Mucosa of descending colon (tissue), 3 donors: ENCODE results near the gene TMPRSS3. TPM values are rescaled to one million over a fixed set of nuclear protein-coding genes. Genes with fewer than 3 reads are reported as not detected.

Experiments used
- ATAC-seq: fragments of 200-7000 bp; cut with Tn5 transposase; one replicate; pipeline ENCODE4 v1.9.1; 2020; ENCODE audit warnings: mild to moderate bottlenecking, moderate library complexity
- DNase-seq, 3 donors: peaks; one replicate each; pipeline ENCODE4 v3.0.0-alpha.2; 2020
- H3K36me3 ChIP-seq: fragments of 200-600 bp; one replicate; pipeline ENCODE4 v1.8.0; 2021; ENCODE audit warnings: low read depth, mild to moderate bottlenecking
- H3K4me1 ChIP-seq: fragments of 200-600 bp; one replicate; pipeline ENCODE4 v1.8.0; 2021; ENCODE audit warnings: low read depth, mild to moderate bottlenecking
- H3K4me3 ChIP-seq: fragments of 200-600 bp; one replicate; pipeline ENCODE4 v1.8.0; 2021; ENCODE audit warnings: mild to moderate bottlenecking
- H3K9me3 ChIP-seq: fragments of 200-600 bp; one replicate; pipeline ENCODE4 v1.8.0; 2021; ENCODE audit warnings: mild to moderate bottlenecking
- CTCF ChIP-seq: fragments of 200-600 bp; IDR thresholded peaks from one replicate; pipeline ENCODE4 v1.8.0; 2022; ENCODE audit warnings: antibody characterized with exemption, mild to moderate bottlenecking
- intact Hi-C, 2 donors: fragments of 100-400 bp; cut with DNase I in 1 of 2; cut with micrococcal nuclease in 1 of 2; formaldehyde crosslinking; loops; one replicate each; pipeline versions ENCODE4 v1.11.0 to v1.11.1; 2022; cut with DNase I, micrococcal nuclease
- total RNA-seq, 3 donors: library from RNA; stranded (reverse); fragmentation: NEBNext Ultra II Directional in 2 of 3; extraction: Animal tissue kit (Norgen Biotek cat#: 25700) in 2 of 3; gene quantifications; one replicate each; pipeline versions ENCODE4 v1.2.1 to v1.2.4, GENCODE V29; 2021 to 2023
- donor health status: DM: no; HTN: no; CAD: no; lungs with moderate emphysema.
- donor health status: DM: no; HTN: no; CAD: no.
- donor health status: DM: no; HTN: yes; CAD: no.

The TMPRSS3 gene
- total RNA-seq, 3 donors from 2014 or later = 0.35 to 0.72 (median 0.69) TPM

GRCh38 chr21:42343556-42343955 is 52.3 kb downstream of the TMPRSS3 start:
- no peaks in the 10 kb centered on the region for H3K9me3 ChIP-seq
- intact Hi-C loops = no loop called here
- no peak for ATAC-seq
- no peak for DNase-seq
- H3K4me1 ChIP-seq = no peaks in the 10 kb centered on the region
- no peak overlapping the region for H3K4me3 ChIP-seq
- no peaks in the 10 kb centered on the region for H3K36me3 ChIP-seq
- no peak for TF ChIP-seq CTCF

DNA sequence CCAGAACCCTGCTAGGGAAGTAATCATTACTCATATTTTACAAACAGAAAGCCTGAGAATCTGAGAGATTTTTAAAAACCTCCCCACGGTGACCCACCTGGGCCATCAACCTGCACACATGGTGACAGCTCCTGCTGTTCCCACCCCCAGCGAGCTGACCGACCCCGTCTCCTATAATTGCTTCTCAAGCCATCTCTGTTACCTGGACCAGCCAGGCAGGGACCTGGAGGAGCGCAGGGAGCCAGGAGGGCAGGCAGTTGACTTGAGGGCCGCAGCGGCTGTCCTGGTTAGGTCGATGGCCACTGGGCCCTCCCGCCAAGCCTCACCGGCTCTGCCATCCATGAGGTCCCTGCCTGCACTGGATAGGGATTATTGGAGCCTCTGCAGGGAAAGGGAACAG is 52.8 kb downstream of the TMPRSS3 start:
- no peak overlapping the region for H3K4me3 ChIP-seq
- H3K36me3 ChIP-seq = no peaks in the 10 kb centered on the region
- no peak for ATAC-seq
- H3K9me3 ChIP-seq = no peaks in the 10 kb centered on the region
- no peak for TF ChIP-seq CTCF
- intact Hi-C loops = no loop called here
- no peak for DNase-seq
- peaks cover under 1% of the 10 kb centered on the region for H3K4me1 ChIP-seq

GRCh38 chr21:42341776-42342542 is 53.9 kb downstream of the TMPRSS3 start:
- peak; percentile 54 for ATAC-seq
- H3K4me1 ChIP-seq = peaks cover 7% of the 10 kb centered on the region
- no peak overlapping the region for H3K4me3 ChIP-seq
- no peaks in the 10 kb centered on the region for H3K36me3 ChIP-seq
- intact Hi-C loops = no loop called here
- DNase-seq = no peak
- H3K9me3 ChIP-seq = no peaks in the 10 kb centered on the region
- no peak for TF ChIP-seq CTCF

GRCh38 chr21:42340187-42341050 is 55.4 kb downstream of the TMPRSS3 start:
- ATAC-seq (no peak), DNase-seq (no peak)
- H3K4me1 ChIP-seq = peaks cover 7% of the 10 kb centered on the region
- H3K36me3 ChIP-seq = no peaks in the 10 kb centered on the region
- no peaks in the 10 kb centered on the region for H3K9me3 ChIP-seq
- TF ChIP-seq CTCF = no peak
- no peak overlapping the region for H3K4me3 ChIP-seq
- intact Hi-C loops = no loop called here

- Histone ChIP-seq H3K9me3 (no peaks in the 10 kb centered on the region), H3K4me1 (peaks cover 7% of the 10 kb centered on the region), H3K36me3 (no peaks in the 10 kb centered on the region), H3K4me3 (no peak overlapping the region)
- TF ChIP-seq CTCF = no peak
- DNase-seq (no peak), ATAC-seq (no peak)
- intact Hi-C loops = no loop called here
These were observed 56.8 kb downstream of the TMPRSS3 start for GRCh38 chr21:42338729-42339715.
